ENCODE results near the gene GJD2.

GJD2 gene

DNA sequence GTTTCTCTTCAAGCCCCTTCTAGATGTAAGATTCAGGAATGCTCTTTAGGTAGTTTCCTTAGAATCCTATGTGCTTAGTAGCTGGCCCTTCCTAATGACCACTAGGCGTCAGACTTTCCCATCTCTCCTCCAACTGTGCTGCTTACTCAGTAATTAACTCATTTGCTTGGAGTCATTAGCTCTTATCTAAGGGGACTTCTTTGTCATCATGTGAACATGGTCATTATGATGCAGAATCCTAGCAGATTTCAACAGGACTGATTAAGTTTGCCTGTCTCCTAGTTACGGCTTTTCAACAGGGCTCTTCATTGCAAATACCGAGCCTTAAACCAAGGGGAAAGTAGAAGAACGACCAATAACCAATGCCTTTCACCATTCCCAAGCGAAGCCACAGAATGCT, 46.4 kb downstream of the GJD2 start:
- in situ Hi-C loops (cut with HindIII; ENCODE audit: low sequenced_read_pairs), result no loop called here
- DNase-seq (ENCODE audit: low read depth), result peak; percentile 34
- H3K4me3 ChIP-seq (ENCODE audit: low read depth, low read length), result no peak overlapping the region
- TF ChIP-seq, protein P1, sequence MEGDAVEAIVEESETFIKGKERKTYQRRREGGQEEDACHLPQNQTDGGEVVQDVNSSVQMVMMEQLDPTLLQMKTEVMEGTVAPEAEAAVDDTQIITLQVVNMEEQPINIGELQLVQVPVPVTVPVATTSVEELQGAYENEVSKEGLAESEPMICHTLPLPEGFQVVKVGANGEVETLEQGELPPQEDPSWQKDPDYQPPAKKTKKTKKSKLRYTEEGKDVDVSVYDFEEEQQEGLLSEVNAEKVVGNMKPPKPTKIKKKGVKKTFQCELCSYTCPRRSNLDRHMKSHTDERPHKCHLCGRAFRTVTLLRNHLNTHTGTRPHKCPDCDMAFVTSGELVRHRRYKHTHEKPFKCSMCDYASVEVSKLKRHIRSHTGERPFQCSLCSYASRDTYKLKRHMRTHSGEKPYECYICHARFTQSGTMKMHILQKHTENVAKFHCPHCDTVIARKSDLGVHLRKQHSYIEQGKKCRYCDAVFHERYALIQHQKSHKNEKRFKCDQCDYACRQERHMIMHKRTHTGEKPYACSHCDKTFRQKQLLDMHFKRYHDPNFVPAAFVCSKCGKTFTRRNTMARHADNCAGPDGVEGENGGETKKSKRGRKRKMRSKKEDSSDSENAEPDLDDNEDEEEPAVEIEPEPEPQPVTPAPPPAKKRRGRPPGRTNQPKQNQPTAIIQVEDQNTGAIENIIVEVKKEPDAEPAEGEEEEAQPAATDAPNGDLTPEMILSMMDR (IDR thresholded peaks at IDR 0.05; ENCODE audit: low read depth, low read length, missing control alignments), result peak; percentile 96

DNA sequence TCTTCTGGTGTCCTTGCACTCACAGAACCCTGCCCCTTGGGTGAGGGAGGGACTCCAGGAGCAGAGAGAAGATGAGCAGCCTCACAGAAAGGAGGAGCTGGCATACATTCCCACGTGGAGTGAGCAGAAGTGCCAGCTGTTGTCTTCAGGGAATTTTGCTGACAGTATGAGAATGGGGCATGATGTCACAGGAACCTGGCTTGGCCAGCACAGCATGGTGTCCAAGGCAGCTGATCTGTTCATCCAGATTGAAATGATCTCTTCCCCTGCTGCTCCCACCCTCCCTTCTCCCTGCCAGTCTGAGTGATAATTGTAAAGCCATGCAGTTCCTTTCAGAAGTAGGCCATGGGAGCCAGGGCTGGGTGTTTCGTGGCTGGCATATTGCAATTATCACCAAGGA, 53.3 kb downstream of the GJD2 start:
- no peak overlapping the region for H3K4me3 ChIP-seq (ENCODE audit: low read depth, low read length)
- no peak for DNase-seq (ENCODE audit: low read depth)
- TF ChIP-seq, protein P1 (IDR thresholded peaks at IDR 0.05; ENCODE audit: low read depth, low read length, missing control alignments), result no peak
- in situ Hi-C loops (cut with HindIII; ENCODE audit: low sequenced_read_pairs), result no loop called here
